Limb (tissue), 2 donors: ENCODE results near the gene FIGNL2.
"Not testable (repeated sequence)": the region's sequence is repeated elsewhere in the genome, so short reads cannot be mapped to it uniquely, and the experiment has no call there.

Source experiments
- DNase-seq, 2 donors: peaks; one replicate each; pipeline ENCODE4 v3.0.0-alpha.2; 2016; ENCODE audit errors: extremely low spot score in 2 of 2

The FIGNL2 gene

GRCh38 chr12:51836041-51836826 lies 12.3 kb downstream of the FIGNL2 start:
- DNase-seq: peak in 1 of 2 donors; percentile 24

- DNase-seq: no peak
Measured at GRCh38 chr12:51834411-51834810, 14.1 kb downstream of the FIGNL2 start.

- no peak for DNase-seq
Measured at GRCh38 chr12:51833448-51834227, 14.9 kb downstream of the FIGNL2 start.

- no peak for DNase-seq
Measured at GRCh38 chr12:51832354-51833107, 16.0 kb downstream of the FIGNL2 start.

- not testable (repeated sequence) for DNase-seq
Measured at GRCh38 chr12:51831817-51832216, 16.7 kb downstream of the FIGNL2 start.

- no peak for DNase-seq
Measured at GRCh38 chr12:51829641-51830040, 18.9 kb downstream of the FIGNL2 start.

- DNase-seq: no peak
Measured at GRCh38 chr12:51829011-51829481, 19.5 kb downstream of the FIGNL2 start.

- DNase-seq: no peak
Measured at GRCh38 chr12:51827925-51828818, 20.3 kb downstream of the FIGNL2 start.

GRCh38 chr12:51826881-51827280 lies 21.6 kb downstream of the FIGNL2 start:
- no peak for DNase-seq

- DNase-seq: no peak
Measured at GRCh38 chr12:51825216-51825615, 23.3 kb downstream of the FIGNL2 start.

- DNase-seq: no peak
Measured at GRCh38 chr12:51823875-51824565, 24.5 kb downstream of the FIGNL2 start.

- DNase-seq: no peak
Measured at GRCh38 chr12:51822956-51823355, 25.6 kb downstream of the FIGNL2 start.

- no peak for DNase-seq
Measured at GRCh38 chr12:51822261-51822616, 26.3 kb downstream of the FIGNL2 start.

GRCh38 chr12:51821440-51822260 lies 26.9 kb downstream of the FIGNL2 start:
- DNase-seq: no peak

GRCh38 chr12:51820526-51821439 lies 27.7 kb downstream of the FIGNL2 start:
- peak; percentile 65 to 82 for DNase-seq

- DNase-seq: no peak
Measured at GRCh38 chr12:51819736-51820525, 28.6 kb downstream of the FIGNL2 start.

GRCh38 chr12:51818566-51819300 lies 29.8 kb downstream of the FIGNL2 start:
- DNase-seq: no peak
